Spinal cord (tissue), 10 donors: Measurements from ENCODE around the gene SDC3. TPM values are rescaled to one million over a fixed set of nuclear protein-coding genes. Genes with fewer than 3 reads are reported as not detected.

Source experiments
- DNase-seq, 6 donors: peaks; one replicate each; pipeline versions ENCODE4 v3.0.0 to v3.0.0-alpha.2; 2013 to 2015; ENCODE audit warnings: low spot score in 6 of 6, low read depth in 4 of 6
- H3K27ac ChIP-seq: one replicate; pipeline ENCODE4 v1.5.1; 2013; ENCODE audit warnings: low read depth, low read length, control low read depth
- H3K27me3 ChIP-seq: one replicate; pipeline ENCODE4 v1.6.1; 2013; ENCODE audit warnings: low read length; ENCODE audit not compliant: control insufficient read depth, insufficient read depth
- H3K36me3 ChIP-seq: one replicate; pipeline ENCODE4 v1.6.1; 2013; ENCODE audit warnings: low read length; ENCODE audit not compliant: control insufficient read depth, insufficient read depth
- H3K4me1 ChIP-seq: one replicate; pipeline ENCODE4 v1.6.1; 2013; ENCODE audit warnings: low read length; ENCODE audit not compliant: control insufficient read depth, insufficient read depth
- H3K4me3 ChIP-seq: one replicate; pipeline ENCODE4 v1.5.1; 2013; ENCODE audit warnings: low read depth, low read length, control low read depth
- H3K9me3 ChIP-seq: one replicate; pipeline ENCODE4 v1.6.1; 2013; ENCODE audit warnings: low read length; ENCODE audit not compliant: control insufficient read depth, insufficient read depth
- WGBS: methylation state at CpG from one replicate; pipeline ENCODE4 v1.1.5; 2013; ENCODE audit warnings: missing lambda C conversion rate; ENCODE audit not compliant: insufficient coverage; 5-methylcytosine and 5-hydroxymethylcytosine counted together
- polyA plus RNA-seq, 2 donors: library from polyadenylated mRNA; unstranded; fragments of 120-200 nt; gene quantifications; one replicate each; pipeline ENCODE4 v1.2.1, GENCODE V29; 2013; ENCODE audit not compliant: insufficient read length in 2 of 2
- total RNA-seq, 2 donors: library from RNA; depleted of rRNA in 1 of 2; stranded (reverse); fragments of 120-200 nt in 1 of 2; fragments of >200 nt in 1 of 2; gene quantifications; one replicate each; pipeline versions ENCODE4 v1.2.3 to v1.2.4, GENCODE V29; 2013 to 2014
- donor health status: healthy.

Gene SDC3
- total and polyA plus RNA-seq, 4 donors = 99.3 to 465 (median 261) TPM

GRCh38 chr1:30915491-30916230 is 7.1 kb upstream of the SDC3 start:
- Histone ChIP-seq H3K9me3 (no peaks in the 10 kb centered on the region), H3K27ac (no peak overlapping the region), H3K36me3 (no peaks in the 10 kb centered on the region), H3K4me1 (peaks cover 8% of the 10 kb centered on the region), H3K4me3 (no peak overlapping the region), H3K27me3 (no peaks in the 10 kb centered on the region)
- WGBS = 93% methylated on average over 9 of the region's 13 CpGs
- no peak for DNase-seq

GRCh38 chr1:30914931-30915330 is 6.4 kb upstream of the SDC3 start:
- Histone ChIP-seq H3K36me3 (no peaks in the 10 kb centered on the region), H3K27me3 (no peaks in the 10 kb centered on the region), H3K27ac (no peak overlapping the region), H3K9me3 (no peaks in the 10 kb centered on the region), H3K4me3 (no peak overlapping the region), H3K4me1 (peaks cover 12% of the 10 kb centered on the region)
- no peak for DNase-seq
- 67% methylated on average over 1 of the region's 4 CpGs for WGBS

- Histone ChIP-seq H3K27me3 (no peaks in the 10 kb centered on the region), H3K27ac (no peak overlapping the region), H3K4me3 (no peak overlapping the region), H3K36me3 (no peaks in the 10 kb centered on the region), H3K9me3 (no peaks in the 10 kb centered on the region), H3K4me1 (peaks cover 15% of the 10 kb centered on the region)
- whole genome bisulfite sequencing = 86% methylated on average over 3 of the region's 3 CpGs
- DNase-seq = no peak
Observed at GRCh38 chr1:30914587-30914922, 6.0 kb upstream of the SDC3 start.

- no peaks in the 10 kb centered on the region for H3K9me3 ChIP-seq
- H3K27ac ChIP-seq = no peak overlapping the region
- no peaks in the 10 kb centered on the region for H3K36me3 ChIP-seq
- 88% methylated on average over 10 of the region's 10 CpGs for WGBS
- DNase-seq = no peak
- H3K4me1 ChIP-seq = peaks cover 23% of the 10 kb centered on the region
- H3K4me3 ChIP-seq = no peak overlapping the region
- no peaks in the 10 kb centered on the region for H3K27me3 ChIP-seq
Observed at GRCh38 chr1:30912913-30913652, 4.5 kb upstream of the SDC3 start.

- Histone ChIP-seq H3K27me3 (no peaks in the 10 kb centered on the region), H3K9me3 (no peaks in the 10 kb centered on the region), H3K27ac (no peak overlapping the region), H3K4me1 (peaks cover 29% of the 10 kb centered on the region), H3K4me3 (no peak overlapping the region), H3K36me3 (no peaks in the 10 kb centered on the region)
- DNase-seq = no peak
- 97% methylated on average over 4 of the region's 6 CpGs for WGBS
Observed at GRCh38 chr1:30912224-30912623, 3.7 kb upstream of the SDC3 start.

GRCh38 chr1:30911059-30911954 is 2.7 kb upstream of the SDC3 start:
- no peak overlapping the region for H3K27ac ChIP-seq
- H3K27me3 ChIP-seq = no peaks in the 10 kb centered on the region
- no peaks in the 10 kb centered on the region for H3K36me3 ChIP-seq
- 47% methylated on average over 9 of the region's 9 CpGs for WGBS
- H3K9me3 ChIP-seq = no peaks in the 10 kb centered on the region
- peak; percentile 58 to 97 (median 86) for DNase-seq
- H3K4me1 ChIP-seq = peaks cover 38% of the 10 kb centered on the region
- H3K4me3 ChIP-seq = no peak overlapping the region

GRCh38 chr1:30909365-30910068 is 959 bp upstream of the SDC3 start:
- peak overlapping the region; percentile 43 for H3K4me3 ChIP-seq
- H3K27ac ChIP-seq = no peak overlapping the region
- no peaks in the 10 kb centered on the region for H3K36me3 ChIP-seq
- no peaks in the 10 kb centered on the region for H3K9me3 ChIP-seq
- H3K27me3 ChIP-seq = no peaks in the 10 kb centered on the region
- DNase-seq = peak in 1 of 6 donors; percentile 69
- peaks cover 51% of the 10 kb centered on the region for H3K4me1 ChIP-seq
- 39% methylated on average over 13 of the region's 14 CpGs for WGBS

- Histone ChIP-seq H3K4me3 (peak overlapping the region; percentile 68), H3K36me3 (peaks cover 2% of the 10 kb centered on the region), H3K9me3 (no peaks in the 10 kb centered on the region), H3K27ac (no peak overlapping the region), H3K27me3 (no peaks in the 10 kb centered on the region), H3K4me1 (peaks cover 63% of the 10 kb centered on the region)
- DNase-seq = no peak
- WGBS = 0% methylated on average over 66 of the region's 69 CpGs
Observed at GRCh38 chr1:30908316-30908695, 252 bp downstream of the SDC3 start.
